ENCODE measurements around the gene CNNM1.

Gene CNNM1

GRCh38 chr10:99374526-99374925 is 45.4 kb downstream of the CNNM1 start:
- no peak for DNase-seq (ENCODE audit: low spot score)

- no peak for DNase-seq (ENCODE audit: low spot score)
Observed at GRCh38 chr10:99374972-99375371, 45.8 kb downstream of the CNNM1 start.

- no peak for DNase-seq (ENCODE audit: low spot score)
Observed at GRCh38 chr10:99375426-99375825, 46.3 kb downstream of the CNNM1 start.

GRCh38 chr10:99382176-99382575 is 53.0 kb downstream of the CNNM1 start:
- DNase-seq (ENCODE audit: low spot score) = no peak

GRCh38 chr10:99387071-99387470 is 57.9 kb downstream of the CNNM1 start:
- no peak for DNase-seq (ENCODE audit: low spot score)

- DNase-seq (ENCODE audit: low spot score) = no peak
Observed at GRCh38 chr10:99387541-99387940, 58.4 kb downstream of the CNNM1 start.

GRCh38 chr10:99389729-99390480 is 60.7 kb downstream of the CNNM1 start:
- no peak for DNase-seq (ENCODE audit: low spot score)

GRCh38 chr10:99391346-99391745 is 62.2 kb downstream of the CNNM1 start:
- no peak for DNase-seq (ENCODE audit: low spot score)

- DNase-seq (ENCODE audit: low spot score) = no peak
Observed at GRCh38 chr10:99393036-99393435, 63.9 kb downstream of the CNNM1 start.

GRCh38 chr10:99393683-99394082 is 64.5 kb downstream of the CNNM1 start:
- DNase-seq (ENCODE audit: low spot score) = no peak

GRCh38 chr10:99394256-99394655 is 65.1 kb downstream of the CNNM1 start:
- DNase-seq (ENCODE audit: low spot score) = no peak

GRCh38 chr10:99394761-99395386 is 65.7 kb downstream of the CNNM1 start:
- no peak for DNase-seq (ENCODE audit: low spot score)

- no peak for DNase-seq (ENCODE audit: low spot score)
Observed at GRCh38 chr10:99395750-99396445, 66.7 kb downstream of the CNNM1 start.

GRCh38 chr10:99396471-99396870 is 67.3 kb downstream of the CNNM1 start:
- no peak for DNase-seq (ENCODE audit: low spot score)

- DNase-seq (ENCODE audit: low spot score) = no peak
Observed at GRCh38 chr10:99399664-99400063, 70.5 kb downstream of the CNNM1 start.

GRCh38 chr10:99403674-99404073 is 74.5 kb downstream of the CNNM1 start:
- DNase-seq (ENCODE audit: low spot score) = no peak

- DNase-seq (ENCODE audit: low spot score) = no peak
Observed at GRCh38 chr10:99406149-99406548, 77.0 kb downstream of the CNNM1 start.

- DNase-seq (ENCODE audit: low spot score) = no peak
Observed at GRCh38 chr10:99410146-99410545, 81.0 kb downstream of the CNNM1 start.

GRCh38 chr10:99410876-99411275 is 81.7 kb downstream of the CNNM1 start:
- no peak for DNase-seq (ENCODE audit: low spot score)

GRCh38 chr10:99411546-99411945 is 82.4 kb downstream of the CNNM1 start:
- DNase-seq (ENCODE audit: low spot score) = no peak

- DNase-seq (ENCODE audit: low spot score) = no peak
Observed at GRCh38 chr10:99412099-99412498, 82.9 kb downstream of the CNNM1 start.

- DNase-seq (ENCODE audit: low spot score) = no peak
Observed at GRCh38 chr10:99418910-99419624, 89.9 kb downstream of the CNNM1 start.

- no peak for DNase-seq (ENCODE audit: low spot score)
Observed at GRCh38 chr10:99419688-99420087, 90.5 kb downstream of the CNNM1 start.

Measured in CD4-positive, alpha-beta T cell treated with Interleukin-15 for 4 hours (primary cell).